B cell (primary cell): ENCODE measurements around the gene TBL1XR1. TPM values are rescaled to one million over a fixed set of nuclear protein-coding genes. Genes with fewer than 3 reads are reported as not detected.

Source experiments
- ATAC-seq: fragments of 200-7000 bp; cut with Tn5 transposase; one replicate; pipeline ENCODE4 v1.10.0; 2021; ENCODE audit warnings: low read depth, mild to moderate bottlenecking, moderate number of reproducible peaks, moderate library complexity
- CTCF ChIA-PET: fragments of 350-600 bp; sonication (Branson Sonifier 250); formaldehyde crosslinking; loops from one replicate; lab custom pipeline; 2021; ENCODE audit warnings: antibody characterized with exemption, inconsistent platforms; lab: Charles Lee
- POLR2A ChIA-PET: fragments of 350-600 bp; sonication (Branson Sonifier 250); formaldehyde crosslinking; loops from one replicate; lab custom pipeline; 2021; ENCODE audit warnings: antibody characterized with exemption; lab: Charles Lee
- DNase-seq: peaks from one replicate; pipeline ENCODE4 v3.0.0; 2013
- H2AFZ ChIP-seq: 2 replicates; pipeline ENCODE4 v1.6.1; 2012; ENCODE audit warnings: mild to moderate bottlenecking, low read depth, low read length; ENCODE audit not compliant: insufficient read depth, poor library complexity, severe bottlenecking
- H3K27ac ChIP-seq, 2 donors: 1 replicate in 1 of 2; 2 replicates in 1 of 2; pipeline ENCODE4 v1.5.1; 2012 to 2013; ENCODE audit warnings: low read length in 2 of 2, mild to moderate bottlenecking in 2 of 2, moderate library complexity in 1 of 2
- H3K27me3 ChIP-seq, 4 experiments: fragments of 200-600 bp in 1 of 4; sonication (generic) in 1 of 4; replicated peaks in 1 of 4; 1 replicate in 2 of 4; 2 replicates in 2 of 4; pipeline versions ENCODE4 v1.6.1 to v1.7.0; 2013 to 2016; ENCODE audit warnings: low read length in 3 of 4, mild to moderate bottlenecking in 2 of 4, mixed read lengths in 1 of 4, moderate library complexity in 1 of 4; ENCODE audit not compliant: insufficient read depth in 4 of 4, control insufficient read depth in 3 of 4; ENCODE audit errors: control extremely low read depth in 1 of 4
- H3K36me3 ChIP-seq, 2 experiments: replicated peaks in 1 of 2; 1 replicate in 1 of 2; 2 replicates in 1 of 2; pipeline versions ENCODE4 v1.6.1 to v1.7.1; 2013; ENCODE audit warnings: low read length in 1 of 2; ENCODE audit not compliant: insufficient read depth in 2 of 2, control insufficient read depth in 1 of 2; ENCODE audit errors: control extremely low read depth in 1 of 2, extremely low read depth in 1 of 2
- H3K4me1 ChIP-seq, 2 donors: fragments of 200-600 bp in 1 of 2; sonication (generic) in 1 of 2; 1 replicate in 1 of 2; 2 replicates in 1 of 2; pipeline versions ENCODE4 v1.5.1 to v1.6.1; 2013 to 2017; ENCODE audit warnings: low read length in 2 of 2; ENCODE audit not compliant: control insufficient read depth in 2 of 2, insufficient read depth in 2 of 2
- H3K4me2 ChIP-seq: replicated peaks from 2 replicates; pipeline ENCODE3; 2012; ENCODE audit warnings: mild to moderate bottlenecking, low read depth, low read length; ENCODE audit not compliant: poor library complexity, severe bottlenecking
- H3K4me3 ChIP-seq, 5 experiments: fragments of 200-600 bp in 1 of 5; sonication (generic) in 1 of 5; 1 replicate in 3 of 5; 2 replicates in 2 of 5; pipeline versions ENCODE4 v1.5.1 to v1.7.0; 2011 to 2016; ENCODE audit warnings: low read length in 4 of 5, mild to moderate bottlenecking in 4 of 5, low read depth in 2 of 5, control low read depth in 1 of 5, moderate library complexity in 1 of 5; ENCODE audit not compliant: insufficient read depth in 1 of 5; ENCODE audit errors: control extremely low read depth in 1 of 5, extremely low read depth in 1 of 5
- H3K79me2 ChIP-seq: fragments of 200-600 bp; sonication (generic); one replicate; pipeline ENCODE4 v1.6.0; 2016; ENCODE audit warnings: low read length; ENCODE audit not compliant: control insufficient read depth, insufficient read depth
- H3K9ac ChIP-seq: fragments of 200-600 bp; sonication (generic); 2 replicates; pipeline ENCODE4 v1.6.1; 2017; ENCODE audit warnings: mild to moderate bottlenecking, low read length, moderate library complexity
- H3K9me3 ChIP-seq, 3 donors: one replicate each; pipeline versions ENCODE4 v1.6.1 to v1.7.1; 2013; ENCODE audit warnings: low read length in 2 of 3; ENCODE audit not compliant: control insufficient read depth in 2 of 3, insufficient read depth in 1 of 3; ENCODE audit errors: control extremely low read depth in 1 of 3
- H4K20me1 ChIP-seq: 2 replicates; pipeline ENCODE4 v1.6.0; 2012; ENCODE audit warnings: mild to moderate bottlenecking, low read length; ENCODE audit not compliant: insufficient read depth, control insufficient read depth, poor library complexity, severe bottlenecking
- H3K27ac Mint-ChIP-seq: one replicate; pipeline ENCODE4 v1.8.0; 2021; ENCODE audit warnings: mixed read lengths
- H3K27me3 Mint-ChIP-seq: one replicate; pipeline ENCODE4 v1.8.0; 2021; ENCODE audit warnings: mixed read lengths
- H3K4me1 Mint-ChIP-seq: one replicate; pipeline ENCODE4 v1.8.0; 2021; ENCODE audit warnings: mixed read lengths
- H3K4me3 Mint-ChIP-seq: one replicate; pipeline ENCODE4 v1.8.0; 2021; ENCODE audit warnings: mixed read lengths
- H3K9me3 Mint-ChIP-seq: one replicate; pipeline ENCODE4 v1.8.0; 2022; ENCODE audit warnings: mixed read lengths; ENCODE audit not compliant: insufficient read depth
- EZH2 ChIP-seq: IDR thresholded peaks from 2 replicates; pipeline ENCODE4 v1.6.1; 2012; ENCODE audit warnings: borderline replicate concordance, low read depth, mild to moderate bottlenecking, moderate library complexity, low read length; ENCODE audit not compliant: insufficient read depth, poor library complexity, severe bottlenecking
- WGBS: methylation state at CpG from one replicate; pipeline ENCODE4 v1.1.5; 2013; ENCODE audit warnings: missing lambda C conversion rate; ENCODE audit not compliant: insufficient coverage; 5-methylcytosine and 5-hydroxymethylcytosine counted together
- intact Hi-C: fragments of 100-400 bp; cut with micrococcal nuclease; formaldehyde crosslinking; loops from one replicate; pipeline ENCODE4 v1.10.0; 2022
- polyA plus RNA-seq: library from polyadenylated mRNA; depleted of rRNA; stranded (reverse); fragments of >200 nt; gene quantifications from 2 replicates; pipeline ENCODE4 v1.2.3, GENCODE V29; 2012
- total RNA-seq, 2 donors: library from RNA; stranded (reverse); fragments of 120-200 nt in 1 of 2; gene quantifications; 1 replicate in 1 of 2; 2 replicates in 1 of 2; pipeline versions ENCODE4 v1.2.3 to v1.2.4, GENCODE V29; 2013 to 2022
- TF ChIP-seq, protein P1 (sequence below): fragments of 200-600 bp; IDR thresholded peaks from one replicate; pipeline ENCODE4 v1.8.0; 2022; ENCODE audit warnings: antibody characterized with exemption, mild to moderate bottlenecking

The TBL1XR1 gene
- total and polyA plus RNA-seq, 2 donors (not counting 1 experiment from before 2014, with no cell fraction given): 17.6 to 128 TPM

GRCh38 chr3:177197727-177198460, 612 bp upstream of the TBL1XR1 start:
- H3K27me3 Mint-ChIP-seq: no peaks in the 10 kb centered on the region
- Histone ChIP-seq H3K4me3 (peak overlapping the region; percentile 28 to 99 (median 69)), H3K9me3 (no peaks in the 10 kb centered on the region), H3K4me1 (peaks cover 41 to 47% of the 10 kb centered on the region in 2 donors), H2AFZ (peak overlapping the region; percentile 57), H3K79me2 (peaks cover 36% of the 10 kb centered on the region), H3K27ac (peak overlapping the region; percentile 61 to 74), H3K4me2 (peak overlapping the region; percentile 79), H3K9ac (peak overlapping the region; percentile 70), H4K20me1 (peaks cover 5% of the 10 kb centered on the region), H3K27me3 (no peaks in the 10 kb centered on the region), H3K36me3 (no peaks in the 10 kb centered on the region)
- H3K4me1 Mint-ChIP-seq: peaks cover 59% of the 10 kb centered on the region
- no peaks in the 10 kb centered on the region for H3K9me3 Mint-ChIP-seq
- intact Hi-C loops: loop anchor here (1.0 to 5.0 kb wide), 6 partner anchors 34 to 581 kb away; no protein-coding TSS in a partner anchor
- ChIA-PET CTCF (interaction anchor here (0.6 to 6.5 kb wide), 18 partner anchors 11 to 580 kb away, joined by 3 to 73 read pairs (median 4); no protein-coding TSS in a partner anchor), POLR2A (interaction anchor here (0.7 to 3.4 kb wide), 7 partner anchors 53 to 578 kb away, joined by 3 to 48 read pairs (median 4); no protein-coding TSS in a partner anchor)
- peak overlapping the region; percentile 84 for H3K4me3 Mint-ChIP-seq
- under 1% methylated on average over 53 of the region's 57 CpGs for WGBS
- TF ChIP-seq, protein P1, sequence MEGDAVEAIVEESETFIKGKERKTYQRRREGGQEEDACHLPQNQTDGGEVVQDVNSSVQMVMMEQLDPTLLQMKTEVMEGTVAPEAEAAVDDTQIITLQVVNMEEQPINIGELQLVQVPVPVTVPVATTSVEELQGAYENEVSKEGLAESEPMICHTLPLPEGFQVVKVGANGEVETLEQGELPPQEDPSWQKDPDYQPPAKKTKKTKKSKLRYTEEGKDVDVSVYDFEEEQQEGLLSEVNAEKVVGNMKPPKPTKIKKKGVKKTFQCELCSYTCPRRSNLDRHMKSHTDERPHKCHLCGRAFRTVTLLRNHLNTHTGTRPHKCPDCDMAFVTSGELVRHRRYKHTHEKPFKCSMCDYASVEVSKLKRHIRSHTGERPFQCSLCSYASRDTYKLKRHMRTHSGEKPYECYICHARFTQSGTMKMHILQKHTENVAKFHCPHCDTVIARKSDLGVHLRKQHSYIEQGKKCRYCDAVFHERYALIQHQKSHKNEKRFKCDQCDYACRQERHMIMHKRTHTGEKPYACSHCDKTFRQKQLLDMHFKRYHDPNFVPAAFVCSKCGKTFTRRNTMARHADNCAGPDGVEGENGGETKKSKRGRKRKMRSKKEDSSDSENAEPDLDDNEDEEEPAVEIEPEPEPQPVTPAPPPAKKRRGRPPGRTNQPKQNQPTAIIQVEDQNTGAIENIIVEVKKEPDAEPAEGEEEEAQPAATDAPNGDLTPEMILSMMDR: no peak
- no peak for TF ChIP-seq EZH2
- ATAC-seq: peak; percentile 58
- peak overlapping the region; percentile 80 for H3K27ac Mint-ChIP-seq
- DNase-seq: peak; percentile 75
